ENCODE results near the gene QSER1.

DNA sequence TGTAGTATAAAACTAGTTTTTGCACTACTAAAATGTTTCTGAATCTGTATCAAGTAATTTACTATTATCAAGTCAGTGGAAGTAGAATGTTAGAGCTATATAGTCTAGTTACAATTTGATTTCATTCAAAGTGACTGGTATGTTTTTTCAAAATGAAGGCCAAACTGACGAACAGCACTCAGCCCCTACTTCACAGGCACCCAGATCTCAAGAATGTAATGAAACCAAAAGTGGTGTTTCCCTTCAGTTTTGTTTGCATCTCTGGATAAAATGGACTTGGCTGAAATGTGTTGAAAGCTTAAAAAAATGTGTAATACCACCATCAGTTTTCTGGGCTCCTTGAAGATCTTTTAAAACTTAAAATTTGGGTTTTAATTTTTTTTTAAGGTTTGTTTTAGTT is 46.4 kb downstream of the QSER1 start:
- TF ChIP-seq, protein P1, sequence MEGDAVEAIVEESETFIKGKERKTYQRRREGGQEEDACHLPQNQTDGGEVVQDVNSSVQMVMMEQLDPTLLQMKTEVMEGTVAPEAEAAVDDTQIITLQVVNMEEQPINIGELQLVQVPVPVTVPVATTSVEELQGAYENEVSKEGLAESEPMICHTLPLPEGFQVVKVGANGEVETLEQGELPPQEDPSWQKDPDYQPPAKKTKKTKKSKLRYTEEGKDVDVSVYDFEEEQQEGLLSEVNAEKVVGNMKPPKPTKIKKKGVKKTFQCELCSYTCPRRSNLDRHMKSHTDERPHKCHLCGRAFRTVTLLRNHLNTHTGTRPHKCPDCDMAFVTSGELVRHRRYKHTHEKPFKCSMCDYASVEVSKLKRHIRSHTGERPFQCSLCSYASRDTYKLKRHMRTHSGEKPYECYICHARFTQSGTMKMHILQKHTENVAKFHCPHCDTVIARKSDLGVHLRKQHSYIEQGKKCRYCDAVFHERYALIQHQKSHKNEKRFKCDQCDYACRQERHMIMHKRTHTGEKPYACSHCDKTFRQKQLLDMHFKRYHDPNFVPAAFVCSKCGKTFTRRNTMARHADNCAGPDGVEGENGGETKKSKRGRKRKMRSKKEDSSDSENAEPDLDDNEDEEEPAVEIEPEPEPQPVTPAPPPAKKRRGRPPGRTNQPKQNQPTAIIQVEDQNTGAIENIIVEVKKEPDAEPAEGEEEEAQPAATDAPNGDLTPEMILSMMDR (IDR thresholded peaks at IDR 0.05; ENCODE audit: poor library complexity): no peak
- no peak for TF ChIP-seq EZH2phosphoT487 (IDR thresholded peaks at IDR 0.05; ENCODE audit: low read depth, severe bottlenecking, unreplicated experiment)
- TF ChIP-seq EZH2 (IDR thresholded peaks at IDR 0.05; ENCODE audit: borderline replicate concordance): no peak
